Astrocyte of the spinal cord (primary cell): Measurements from ENCODE around the gene KLHL29.
A peak's percentile ranks its signal among the peaks of the same experiment; 100 is the strongest.

Source experiments
- DNase-seq: peaks from one replicate; pipeline ENCODE4 v3.0.0; 2011; ENCODE audit warnings: low read depth, low spot score
- H3K4me3 ChIP-seq: 2 replicates; pipeline ENCODE4 v1.5.1; 2011; ENCODE audit warnings: low read depth, mild to moderate bottlenecking, low read length, moderate library complexity
- in situ Hi-C: cut with HindIII; loops from 2 replicates; pipeline ENCODE4 v1.10.0; 2017; ENCODE audit warnings: low sequenced_read_pairs
- TF ChIP-seq, protein P1 (sequence below): IDR thresholded peaks from 2 replicates; pipeline ENCODE4 v1.5.1; 2012; ENCODE audit warnings: low read depth, mild to moderate bottlenecking, low read length, inconsistent platforms

Gene KLHL29

DNA sequence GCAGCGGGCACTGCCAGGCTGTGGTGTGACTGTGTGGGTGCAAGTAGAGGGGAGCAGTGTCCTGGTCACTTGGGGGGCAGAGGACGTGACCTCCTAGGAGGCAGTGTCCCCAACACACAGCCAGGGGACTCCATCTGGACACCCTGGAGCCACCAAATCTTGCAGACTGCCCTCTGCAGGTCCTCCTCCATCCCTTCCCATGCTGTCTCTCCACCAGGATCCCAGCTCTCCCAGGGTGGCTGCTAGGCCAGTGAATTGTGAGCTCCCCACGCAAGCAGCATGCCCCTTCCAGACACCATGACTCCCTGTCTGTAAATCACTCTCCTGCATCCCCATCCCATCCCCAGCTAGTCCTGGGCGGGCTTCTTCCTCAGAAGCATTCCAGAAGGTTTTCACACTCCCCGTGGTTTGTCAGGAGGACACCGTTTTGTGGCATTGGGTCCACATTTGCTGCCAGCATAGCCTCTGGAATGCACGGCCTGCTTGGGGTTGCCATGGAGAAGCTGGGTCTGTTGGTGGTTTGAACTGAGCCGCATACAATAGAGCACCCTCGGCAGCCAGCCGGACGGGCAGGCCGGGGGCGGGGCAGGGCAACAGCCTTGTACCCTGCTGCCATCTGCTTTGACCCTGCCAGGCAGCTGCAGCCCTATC is 210.7 kb downstream of the KLHL29 start:
- DNase-seq: peak; percentile 78
- no peak overlapping the region for H3K4me3 ChIP-seq
- TF ChIP-seq, protein P1, sequence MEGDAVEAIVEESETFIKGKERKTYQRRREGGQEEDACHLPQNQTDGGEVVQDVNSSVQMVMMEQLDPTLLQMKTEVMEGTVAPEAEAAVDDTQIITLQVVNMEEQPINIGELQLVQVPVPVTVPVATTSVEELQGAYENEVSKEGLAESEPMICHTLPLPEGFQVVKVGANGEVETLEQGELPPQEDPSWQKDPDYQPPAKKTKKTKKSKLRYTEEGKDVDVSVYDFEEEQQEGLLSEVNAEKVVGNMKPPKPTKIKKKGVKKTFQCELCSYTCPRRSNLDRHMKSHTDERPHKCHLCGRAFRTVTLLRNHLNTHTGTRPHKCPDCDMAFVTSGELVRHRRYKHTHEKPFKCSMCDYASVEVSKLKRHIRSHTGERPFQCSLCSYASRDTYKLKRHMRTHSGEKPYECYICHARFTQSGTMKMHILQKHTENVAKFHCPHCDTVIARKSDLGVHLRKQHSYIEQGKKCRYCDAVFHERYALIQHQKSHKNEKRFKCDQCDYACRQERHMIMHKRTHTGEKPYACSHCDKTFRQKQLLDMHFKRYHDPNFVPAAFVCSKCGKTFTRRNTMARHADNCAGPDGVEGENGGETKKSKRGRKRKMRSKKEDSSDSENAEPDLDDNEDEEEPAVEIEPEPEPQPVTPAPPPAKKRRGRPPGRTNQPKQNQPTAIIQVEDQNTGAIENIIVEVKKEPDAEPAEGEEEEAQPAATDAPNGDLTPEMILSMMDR: peak; percentile 16
- in situ Hi-C loops: no loop called here

DNA sequence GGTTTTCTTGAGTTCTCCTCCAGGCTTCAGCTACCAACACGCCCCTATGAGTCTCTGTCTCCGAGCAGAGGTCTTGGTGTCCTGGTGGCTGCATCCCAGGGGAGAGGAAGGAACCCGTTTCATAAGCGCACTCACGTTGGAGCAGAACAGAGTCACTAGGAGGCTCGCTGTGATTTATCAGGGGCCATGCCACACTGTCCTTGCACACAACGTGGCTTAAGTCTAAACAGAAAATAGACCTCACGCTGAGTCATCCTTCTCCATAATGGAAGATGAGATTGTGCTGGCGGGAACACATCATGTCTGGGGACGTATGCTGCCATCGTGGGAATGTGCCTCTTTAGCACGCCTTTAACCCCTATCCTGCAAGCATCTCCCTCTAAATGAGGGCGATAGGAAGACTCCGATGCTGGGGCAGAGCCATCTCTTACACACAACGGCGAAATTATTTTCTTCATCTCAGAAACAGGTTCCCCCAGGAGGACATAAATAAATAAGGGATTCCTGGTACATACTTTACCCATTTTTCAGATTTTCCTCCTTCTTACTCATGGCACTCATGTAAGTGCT is 211.4 kb downstream of the KLHL29 start:
- in situ Hi-C loops: no loop called here
- no peak overlapping the region for H3K4me3 ChIP-seq
- TF ChIP-seq, protein P1: no peak
- peak; percentile 67 for DNase-seq

DNA sequence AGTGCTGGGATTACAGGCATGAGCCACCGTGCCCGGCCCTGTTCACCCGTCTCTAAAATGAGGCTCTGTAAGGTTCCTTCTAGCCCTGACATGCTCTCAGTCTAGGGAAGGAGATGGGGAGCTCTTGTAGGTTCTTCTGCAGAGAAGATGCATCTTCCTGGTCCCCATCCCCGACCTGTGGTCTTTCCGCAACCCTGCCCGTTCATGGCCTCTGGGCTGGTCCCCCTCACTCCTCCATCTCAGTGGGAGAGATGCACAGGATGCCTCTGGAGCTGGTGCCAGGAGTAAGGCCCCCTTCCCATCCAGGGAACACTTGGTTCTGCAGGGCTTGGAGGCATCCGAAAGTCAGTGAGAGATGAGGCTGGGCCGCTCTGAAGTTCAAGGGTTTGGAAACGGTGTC is 212.7 kb downstream of the KLHL29 start:
- H3K4me3 ChIP-seq: no peak overlapping the region
- no peak for DNase-seq
- in situ Hi-C loops: no loop called here
- TF ChIP-seq, protein P1: no peak

DNA sequence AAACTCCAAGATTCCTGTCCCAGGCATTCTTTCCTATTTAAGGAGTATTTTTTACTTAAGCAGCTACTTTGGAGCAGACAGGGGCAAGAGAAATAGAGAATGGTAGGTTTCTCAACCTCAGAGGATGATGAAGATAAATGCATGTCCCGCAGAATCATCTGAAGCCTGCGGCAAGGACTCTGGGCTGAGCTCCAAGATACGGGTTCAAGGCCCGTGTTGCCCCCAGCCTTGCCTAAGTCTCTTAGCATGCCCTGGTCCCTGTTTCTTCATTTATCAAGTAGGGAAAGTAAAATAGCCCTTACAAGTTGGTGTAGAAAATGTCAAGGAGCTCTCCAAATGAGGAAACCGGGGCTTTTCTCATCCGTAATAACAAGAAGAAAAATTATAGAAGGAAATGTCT is 214.0 kb downstream of the KLHL29 start:
- no peak for DNase-seq
- in situ Hi-C loops: no loop called here
- TF ChIP-seq, protein P1: no peak
- H3K4me3 ChIP-seq: no peak overlapping the region

DNA sequence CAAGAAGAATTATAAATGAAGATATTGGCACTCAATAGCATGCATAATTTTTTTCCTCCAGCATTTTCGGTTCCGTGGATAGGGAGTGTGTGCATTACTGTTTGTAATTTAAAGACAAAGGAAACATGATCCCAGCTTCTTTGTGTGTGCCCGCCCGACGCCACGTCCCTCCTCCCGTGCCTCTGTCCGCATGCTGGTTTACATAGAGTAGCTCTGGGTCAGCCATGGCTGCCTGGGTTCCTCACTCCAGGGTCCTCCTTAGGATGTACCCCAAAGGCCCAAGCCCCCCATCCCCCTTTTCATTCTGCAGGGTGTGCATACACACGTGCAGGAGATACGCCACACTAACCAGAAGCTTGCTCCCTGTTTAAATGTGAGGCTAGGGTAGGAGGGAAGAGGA is 214.7 kb downstream of the KLHL29 start:
- no peak for DNase-seq
- TF ChIP-seq, protein P1: no peak
- H3K4me3 ChIP-seq: no peak overlapping the region
- in situ Hi-C loops: no loop called here

DNA sequence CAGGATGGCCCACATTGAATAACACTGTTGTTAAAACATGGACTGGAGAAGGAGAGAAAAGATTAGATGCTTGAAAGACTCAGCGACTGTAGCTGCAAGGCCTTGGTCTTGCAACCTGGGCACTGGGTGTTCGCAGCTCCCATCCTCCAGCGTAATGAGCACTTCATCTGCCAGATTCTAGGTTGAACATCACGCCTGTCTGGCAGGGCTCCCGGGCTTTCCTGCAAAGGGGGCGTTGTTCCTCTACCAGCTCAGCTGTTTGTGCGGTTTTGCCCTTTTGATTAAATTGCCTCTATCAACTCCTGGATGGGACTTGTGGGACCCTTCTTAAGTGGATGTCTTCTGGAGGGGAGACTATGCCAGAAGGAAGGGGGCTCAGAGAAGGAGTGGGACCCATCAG is 215.4 kb downstream of the KLHL29 start:
- H3K4me3 ChIP-seq: no peak overlapping the region
- in situ Hi-C loops: no loop called here
- TF ChIP-seq, protein P1: peak; percentile 3
- DNase-seq: no peak
